Measurements from ENCODE around the gene NAT14.

- TF ChIP-seq CTCF (IDR thresholded peaks at IDR 0.05; ENCODE audit: low read length) (no peak), EZH2 (optimal IDR thresholded peaks at IDR 0.05; ENCODE audit: low read depth, low read length) (no peak)
Observed at GRCh38 chr19:55519451-55520311, 34.7 kb downstream of the NAT14 start.

All from MM.1S (cell line).